Measurements from ENCODE around the gene RBM47. TPM values are rescaled to one million over a fixed set of nuclear protein-coding genes. Genes with fewer than 3 reads are reported as not detected.
A peak's percentile ranks its signal among the peaks of the same experiment; 100 is the strongest.

The RBM47 gene
- total and polyA plus RNA-seq, 8 donors: 12.3 to 59.6 (median 32.4) TPM

DNA sequence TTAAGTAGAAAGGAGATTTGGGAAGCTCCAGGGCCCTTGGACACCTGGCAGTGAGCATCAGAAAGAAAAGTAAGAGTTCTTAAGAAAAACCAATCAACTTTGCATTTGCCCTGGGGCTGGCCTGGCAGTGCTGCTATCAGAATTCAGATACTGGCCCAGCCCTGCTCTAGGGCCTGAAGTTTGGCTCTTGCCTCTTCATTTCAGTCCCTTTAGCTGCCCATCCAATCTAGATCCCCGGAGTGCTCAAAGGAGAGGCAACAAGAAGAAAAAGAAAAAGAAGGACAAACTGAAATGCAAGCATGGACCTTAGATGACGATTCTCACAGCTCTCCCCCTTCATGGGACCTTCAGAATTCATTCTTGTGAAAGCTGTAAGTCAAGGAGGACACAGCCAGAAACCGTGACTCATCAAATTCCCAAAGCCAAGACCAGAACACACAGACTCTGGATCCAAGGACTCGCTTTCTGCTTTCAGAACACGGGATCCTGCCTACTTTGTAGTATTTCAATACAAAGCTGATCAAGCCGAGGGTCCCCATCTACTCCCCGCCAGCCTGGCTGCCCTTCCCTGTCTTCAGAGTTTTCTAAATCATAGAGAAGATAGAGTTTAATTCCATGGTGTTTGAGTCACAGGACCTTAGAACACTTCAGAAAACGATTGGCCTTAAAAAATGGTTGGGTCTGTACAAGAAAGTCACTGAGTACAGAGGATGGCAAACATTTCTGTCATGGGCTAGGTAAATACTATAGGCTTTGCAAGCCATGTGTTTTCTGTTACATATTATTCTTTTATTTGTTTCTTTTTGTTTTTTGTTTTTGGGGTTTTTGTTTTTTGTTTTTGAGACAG lies 103.7 kb downstream of the RBM47 start:
- H3K4me3 ChIP-seq: no peak overlapping the region
- H3K27me3 ChIP-seq: no peaks in the 10 kb centered on the region
- H3K27ac ChIP-seq: peak overlapping the region; percentile 39 to 68 (median 46)
- TF ChIP-seq, protein P1, sequence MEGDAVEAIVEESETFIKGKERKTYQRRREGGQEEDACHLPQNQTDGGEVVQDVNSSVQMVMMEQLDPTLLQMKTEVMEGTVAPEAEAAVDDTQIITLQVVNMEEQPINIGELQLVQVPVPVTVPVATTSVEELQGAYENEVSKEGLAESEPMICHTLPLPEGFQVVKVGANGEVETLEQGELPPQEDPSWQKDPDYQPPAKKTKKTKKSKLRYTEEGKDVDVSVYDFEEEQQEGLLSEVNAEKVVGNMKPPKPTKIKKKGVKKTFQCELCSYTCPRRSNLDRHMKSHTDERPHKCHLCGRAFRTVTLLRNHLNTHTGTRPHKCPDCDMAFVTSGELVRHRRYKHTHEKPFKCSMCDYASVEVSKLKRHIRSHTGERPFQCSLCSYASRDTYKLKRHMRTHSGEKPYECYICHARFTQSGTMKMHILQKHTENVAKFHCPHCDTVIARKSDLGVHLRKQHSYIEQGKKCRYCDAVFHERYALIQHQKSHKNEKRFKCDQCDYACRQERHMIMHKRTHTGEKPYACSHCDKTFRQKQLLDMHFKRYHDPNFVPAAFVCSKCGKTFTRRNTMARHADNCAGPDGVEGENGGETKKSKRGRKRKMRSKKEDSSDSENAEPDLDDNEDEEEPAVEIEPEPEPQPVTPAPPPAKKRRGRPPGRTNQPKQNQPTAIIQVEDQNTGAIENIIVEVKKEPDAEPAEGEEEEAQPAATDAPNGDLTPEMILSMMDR (IDR thresholded peaks at IDR 0.05): no peak
- no peaks in the 10 kb centered on the region for H3K9me3 ChIP-seq
- H3K4me1 ChIP-seq: peaks cover 7 to 27% (median 16%) of the 10 kb centered on the region in 3 donors
- FAIRE-seq (no peak), DNase-seq (peak in 3 of 6 donors; percentile 43 to 51 (median 48)), ATAC-seq (peak; percentile 84 to 90 (median 88))
- 36 to 40% methylated on average over 8 of the region's 8 CpGs for WGBS, 2 donors
- intact Hi-C loops (cut with DNase I): no loop called here
- H3K36me3 ChIP-seq: no peaks in the 10 kb centered on the region

DNA sequence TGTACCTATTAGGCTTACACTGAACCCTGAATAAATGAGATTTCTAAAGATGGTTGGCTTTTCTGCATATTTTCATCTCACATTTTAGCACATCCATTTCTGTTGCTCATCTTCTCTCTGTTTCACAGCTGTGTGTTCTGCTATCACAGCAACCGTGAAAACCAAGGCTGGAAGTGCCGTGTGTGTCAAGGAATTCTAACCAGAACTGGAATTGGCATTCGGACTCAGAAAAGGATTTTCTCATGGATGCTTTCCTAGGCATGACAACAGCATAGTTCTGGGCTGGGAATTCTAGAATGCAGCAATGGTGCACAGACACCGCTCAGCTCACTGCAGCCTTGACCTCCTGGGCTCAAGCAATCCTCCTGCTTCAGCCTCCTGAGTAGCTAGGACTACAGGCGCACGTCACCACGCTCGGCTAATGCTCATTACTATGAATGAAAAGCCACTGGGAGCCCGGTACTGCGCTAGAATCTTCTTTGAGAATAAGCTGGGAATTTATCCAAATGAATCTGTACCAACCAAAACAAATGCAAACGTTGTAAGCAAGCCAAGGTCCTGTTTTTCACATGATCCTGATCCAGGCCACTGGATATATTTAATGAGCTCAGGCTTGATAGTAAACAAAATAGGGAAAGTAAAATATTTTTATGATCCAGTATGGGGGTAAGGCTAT lies 105.2 kb downstream of the RBM47 start:
- DNase-seq (no peak), ATAC-seq (peak; percentile 17 to 53 (median 40)), FAIRE-seq (no peak)
- H3K9me3 ChIP-seq: no peaks in the 10 kb centered on the region
- H3K4me3 ChIP-seq: no peak overlapping the region
- intact Hi-C loops (cut with DNase I): no loop called here
- peak overlapping the region in 2 of 4 donors; percentile 8 to 50 for H3K27ac ChIP-seq
- TF ChIP-seq, protein P1 (IDR thresholded peaks at IDR 0.05): no peak
- H3K27me3 ChIP-seq: no peaks in the 10 kb centered on the region
- peaks cover 7 to 27% (median 16%) of the 10 kb centered on the region in 3 donors for H3K4me1 ChIP-seq
- no peaks in the 10 kb centered on the region for H3K36me3 ChIP-seq
- WGBS, 2 donors: 52 to 61% methylated on average over 11 of the region's 11 CpGs

DNA sequence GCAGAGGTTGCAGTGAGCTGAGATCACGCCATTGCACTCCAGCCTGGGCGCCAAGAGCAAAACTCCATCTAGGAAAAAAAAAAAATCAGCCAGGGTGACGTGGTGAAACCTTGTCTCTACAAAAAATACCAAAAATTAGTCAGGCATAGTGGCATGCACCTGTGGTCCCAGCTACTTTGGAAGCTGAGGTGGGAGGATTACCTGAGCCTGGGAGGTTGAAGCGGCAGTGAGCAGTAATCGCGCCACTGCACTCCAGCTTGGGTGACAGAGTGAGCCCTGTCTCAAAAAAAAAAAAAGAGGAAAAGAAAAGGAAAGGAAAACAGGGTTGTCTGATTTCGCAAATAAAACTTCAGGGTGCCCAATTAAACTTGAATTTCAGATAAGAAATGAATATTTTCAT lies 106.1 kb downstream of the RBM47 start:
- DNase-seq (no peak), ATAC-seq (no peak), FAIRE-seq (no peak)
- peaks cover 7 to 27% (median 16%) of the 10 kb centered on the region in 3 donors for H3K4me1 ChIP-seq
- TF ChIP-seq, protein P1 (IDR thresholded peaks at IDR 0.05): no peak
- no peak overlapping the region for H3K27ac ChIP-seq
- intact Hi-C loops (cut with DNase I): no loop called here
- no peak overlapping the region for H3K4me3 ChIP-seq
- 93 to 96% methylated on average over 7 of the region's 7 CpGs for WGBS, 2 donors
- H3K36me3 ChIP-seq: no peaks in the 10 kb centered on the region
- H3K9me3 ChIP-seq: no peaks in the 10 kb centered on the region
- no peaks in the 10 kb centered on the region for H3K27me3 ChIP-seq

DNA sequence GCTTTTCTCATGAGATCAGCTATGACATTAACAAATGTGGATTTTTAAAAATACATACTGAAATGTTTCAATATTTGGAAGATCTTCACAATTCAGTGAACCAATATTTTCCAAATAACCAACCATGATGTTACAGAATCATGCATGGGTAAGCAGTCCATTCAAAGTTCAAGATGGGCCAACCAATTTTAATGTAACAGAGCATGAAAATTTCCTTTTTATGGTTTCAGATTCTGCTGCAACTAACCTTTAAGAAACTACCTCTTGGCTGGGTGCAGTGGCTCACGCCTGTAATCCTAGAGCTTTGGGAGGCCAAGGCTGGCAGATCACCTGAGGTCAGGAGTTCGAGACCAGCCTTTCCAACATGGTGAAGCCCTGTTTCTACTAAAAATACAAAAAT lies 107.7 kb downstream of the RBM47 start:
- no peaks in the 10 kb centered on the region for H3K9me3 ChIP-seq
- no peaks in the 10 kb centered on the region for H3K27me3 ChIP-seq
- H3K4me3 ChIP-seq: no peak overlapping the region
- no peak for FAIRE-seq
- H3K36me3 ChIP-seq: no peaks in the 10 kb centered on the region
- intact Hi-C loops (cut with DNase I): no loop called here
- no peak for DNase-seq
- 94 to 95% methylated on average over 2 of the region's 2 CpGs for WGBS, 2 donors
- H3K27ac ChIP-seq: no peak overlapping the region
- ATAC-seq: no peak
- peaks cover 7 to 26% (median 16%) of the 10 kb centered on the region in 3 donors for H3K4me1 ChIP-seq
- TF ChIP-seq, protein P1 (IDR thresholded peaks at IDR 0.05): no peak

Measured in pancreas (tissue), 10 donors.